SK-N-SH (cell line): Measurements from ENCODE around the gene TMEM259.

Source experiments
- CTCF ChIP-seq: fragments of 200-600 bp; sonication (generic); IDR thresholded peaks from 2 replicates; pipeline ENCODE4 v1.6.1; 2017; ENCODE audit warnings: antibody characterized with exemption, mild to moderate bottlenecking, moderate library complexity
- FOSL2 ChIP-seq: IDR thresholded peaks from 2 replicates; pipeline ENCODE4 v1.4.0; 2012; ENCODE audit warnings: low read depth, mild to moderate bottlenecking, moderate library complexity, borderline replicate concordance

- TF ChIP-seq FOSL2 (no peak), CTCF (no peak)
Observed at GRCh38 chr19:1004204-1004802, 16.6 kb downstream of the TMEM259 start.
